GM19468 (cell line): ENCODE results near the gene CD81.

Experiments
- ATAC-seq: cut with Tn5 transposase; IDR thresholded peaks from one replicate; pipeline ENCODE4 v1.9.1; 2021; ENCODE audit warnings: mild to moderate bottlenecking, moderate library complexity, moderate number of reproducible peaks; ENCODE audit not compliant: unreplicated experiment; ENCODE audit errors: extremely low read depth

The CD81 gene

GRCh38 chr11:2432628-2433071 lies 55.5 kb downstream of the CD81 start:
- ATAC-seq: no peak

GRCh38 chr11:2433106-2433925 lies 56.2 kb downstream of the CD81 start:
- no peak for ATAC-seq

GRCh38 chr11:2434008-2434407 lies 56.9 kb downstream of the CD81 start:
- ATAC-seq: no peak

- no peak for ATAC-seq
These were observed 57.6 kb downstream of the CD81 start for GRCh38 chr11:2434506-2435255.

GRCh38 chr11:2435288-2436012 lies 58.3 kb downstream of the CD81 start:
- no peak for ATAC-seq

DNA sequence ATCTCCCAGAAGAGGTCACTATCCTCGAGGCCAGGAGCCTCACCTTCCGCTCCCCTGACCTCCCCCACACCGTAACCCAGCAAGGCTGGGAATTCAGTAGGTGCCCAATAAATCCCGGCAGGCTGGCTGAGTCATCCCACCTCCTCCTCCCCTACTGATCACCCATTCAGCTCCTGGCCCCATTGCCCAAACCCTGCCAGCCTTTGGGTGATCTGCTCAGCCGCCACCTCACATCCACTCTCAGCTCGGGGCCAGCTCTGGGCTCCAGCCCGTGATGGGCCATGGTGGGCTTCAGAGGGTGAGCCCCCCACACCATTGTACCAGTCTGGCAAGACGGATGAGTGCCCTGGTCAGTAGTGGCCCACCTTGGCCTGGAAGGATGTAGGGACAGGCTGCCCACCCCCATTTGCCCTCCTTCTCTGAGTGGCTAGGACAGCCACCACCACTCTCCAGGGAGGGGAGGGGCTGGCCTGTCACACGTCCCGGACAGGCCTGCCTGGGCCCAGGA lies 59.0 kb downstream of the CD81 start:
- ATAC-seq: no peak

- ATAC-seq: no peak
These were observed 59.5 kb downstream of the CD81 start for GRCh38 chr11:2436521-2437031.

DNA sequence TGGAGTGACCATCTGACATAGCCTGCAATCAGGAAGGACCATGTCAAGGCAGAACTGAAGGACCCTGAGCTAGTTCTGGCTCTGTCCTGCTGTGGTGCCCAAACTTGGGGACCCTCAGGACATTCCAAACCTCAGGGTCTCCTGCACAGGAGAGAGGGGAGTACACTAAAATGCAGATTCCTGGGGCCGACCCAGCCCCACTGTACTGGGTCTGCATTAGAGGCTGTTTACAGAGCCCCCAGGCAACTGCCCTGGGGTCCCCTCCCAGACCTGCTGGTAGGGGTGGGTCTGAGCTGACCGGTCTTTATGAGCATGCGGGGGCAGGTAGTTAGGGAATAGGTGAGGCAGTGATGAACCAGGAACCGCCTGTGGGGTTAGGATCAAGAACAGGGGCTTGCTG lies 60.4 kb downstream of the CD81 start:
- ATAC-seq: no peak

DNA sequence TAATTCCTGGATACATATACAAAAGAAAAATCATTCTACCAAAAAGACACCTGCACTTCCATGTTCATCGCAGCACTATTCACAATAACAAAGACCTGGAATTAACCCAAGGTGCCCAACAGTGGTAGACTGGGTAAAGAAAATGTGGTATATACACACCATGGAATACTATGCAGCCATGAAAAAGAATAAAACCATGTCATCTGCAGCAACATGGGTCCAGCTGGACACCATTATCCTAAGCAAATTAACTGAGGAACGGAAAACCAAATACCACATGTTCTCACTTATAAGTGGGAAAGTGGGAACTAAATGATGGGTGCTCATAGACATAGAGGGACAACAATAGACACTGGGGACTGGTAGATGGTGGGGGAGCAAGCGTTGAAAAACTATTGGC lies 62.7 kb downstream of the CD81 start:
- ATAC-seq: no peak

DNA sequence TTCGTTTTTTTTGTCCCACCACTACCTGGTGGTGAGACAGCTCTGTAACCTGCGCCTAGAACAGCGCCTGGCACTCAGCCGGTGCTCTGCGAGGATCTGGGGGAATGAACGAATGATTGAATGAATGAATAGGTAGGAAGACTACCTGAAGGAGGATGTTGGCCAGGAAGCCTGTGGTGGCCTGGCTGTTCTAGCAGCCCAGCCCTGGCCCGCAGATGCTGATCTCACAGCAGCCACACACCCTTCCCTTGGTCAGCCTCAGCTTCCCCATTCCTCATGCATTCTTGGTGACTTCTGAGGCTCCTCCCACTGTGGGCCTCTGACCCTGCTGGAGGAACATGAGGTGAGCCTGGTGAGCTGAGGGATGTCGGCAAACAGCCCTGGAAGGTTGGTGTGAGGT lies 63.5 kb downstream of the CD81 start:
- no peak for ATAC-seq

DNA sequence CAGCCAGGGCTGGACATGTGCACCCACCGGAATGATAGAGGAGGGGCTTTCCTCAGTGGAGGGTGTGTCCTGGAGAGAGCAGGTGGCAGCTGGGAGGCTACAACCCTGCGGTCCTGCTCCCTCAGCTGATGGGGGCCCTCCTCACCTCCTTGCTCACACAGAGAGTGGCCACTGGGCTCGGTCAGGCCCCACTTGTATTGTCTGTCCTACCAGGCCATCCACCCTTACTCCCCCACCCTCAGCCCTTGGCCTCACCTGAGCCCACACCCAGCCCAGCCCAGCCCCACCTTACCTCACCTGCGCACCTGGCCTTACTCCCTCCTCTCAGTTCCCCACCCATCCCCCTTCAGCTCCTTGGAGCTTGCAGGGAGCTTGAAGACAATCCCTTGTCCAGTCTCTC lies 64.1 kb downstream of the CD81 start:
- no peak for ATAC-seq

DNA sequence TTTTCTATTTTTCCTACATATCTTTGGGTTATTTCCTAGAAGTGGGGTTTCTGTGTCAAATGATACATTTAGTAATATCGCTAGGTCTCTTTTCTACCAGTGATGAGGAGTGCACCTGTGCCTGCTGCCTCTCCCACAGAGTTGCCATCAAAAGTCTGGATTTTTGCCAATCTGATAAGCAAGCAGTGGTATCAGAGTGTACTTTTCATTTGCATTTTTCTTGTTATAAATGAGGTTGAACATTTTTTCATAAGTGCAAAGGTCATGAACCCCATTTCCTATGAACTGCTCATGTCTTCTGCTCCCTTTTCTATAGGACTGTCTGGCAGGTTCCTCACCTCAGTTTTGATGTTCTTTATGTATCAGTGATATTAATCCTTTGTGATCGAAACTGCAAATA lies 65.5 kb downstream of the CD81 start:
- no peak for ATAC-seq

- ATAC-seq: no peak
These were observed 66.3 kb downstream of the CD81 start for GRCh38 chr11:2443406-2443805.

GRCh38 chr11:2443881-2444820 lies 67.0 kb downstream of the CD81 start, which contains the start of gene TRPM5:
Gene TRPM5, minus strand, starts transcription at chr11:2444514. Its CDS starts 21,478 bp downstream, at chr11:2423036.
- no peak for ATAC-seq

GRCh38 chr11:2444821-2445745 lies 68.0 kb downstream of the CD81 start, which contains the start of gene KCNQ1:
Gene KCNQ1, plus strand, starts transcription at chr11:2445008. Its CDS starts 91 bp downstream, at chr11:2445099.
- ATAC-seq: no peak

DNA sequence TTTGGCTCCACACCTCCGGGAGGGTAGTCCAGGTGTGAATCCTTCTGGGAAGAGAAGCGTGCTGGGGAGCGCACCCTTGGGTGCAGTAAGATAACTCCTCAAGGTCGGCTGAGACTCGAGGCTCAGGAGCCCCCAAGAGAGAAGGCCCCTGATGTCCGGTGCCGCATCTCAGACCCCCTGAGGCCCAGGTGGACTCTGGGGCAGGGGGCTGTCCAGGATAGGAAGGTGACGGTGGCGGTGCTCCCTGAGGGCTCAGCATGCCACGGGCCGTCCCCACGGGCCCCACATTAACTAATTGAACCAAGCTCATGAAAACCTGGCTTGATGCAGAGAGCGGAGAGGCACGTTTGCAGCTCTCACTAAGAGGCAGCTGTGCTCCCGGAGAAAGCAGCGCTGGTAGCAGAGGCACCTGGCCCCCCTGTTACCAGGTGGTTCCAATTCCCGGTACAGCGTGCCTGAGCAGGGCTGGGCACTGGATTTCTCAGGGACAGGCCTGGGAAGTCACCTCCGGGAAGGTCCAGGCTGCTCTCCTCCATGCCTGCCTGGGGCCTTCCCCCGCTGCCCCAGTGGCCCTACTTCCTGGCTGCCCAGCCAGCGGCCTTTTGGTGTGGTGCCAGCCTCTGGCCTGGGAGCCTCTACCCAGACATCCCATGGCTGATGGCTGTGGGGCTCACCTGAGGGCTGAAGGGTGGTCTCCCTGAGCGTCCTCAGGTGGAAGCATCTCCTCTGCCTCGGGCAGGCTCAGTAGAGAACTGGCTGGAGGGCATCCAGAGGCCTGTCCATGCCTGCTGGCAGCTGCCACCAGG lies 68.8 kb downstream of the CD81 start:
- ATAC-seq: no peak

GRCh38 chr11:2446590-2447252 lies 69.6 kb downstream of the CD81 start:
- no peak for ATAC-seq
